Stimulated activated CD4-positive, alpha-beta T cell treated with anti-CD3 and anti-CD28 coated beads, Interleukin-2, amount 100 ng/mL, for 24 hours (primary cell): ENCODE results near the gene EDA.

ENCODE experiments used
- DNase-seq, 2 donors: peaks; one replicate each; pipeline ENCODE4 v3.0.0-alpha.2; 2020

EDA gene

DNA sequence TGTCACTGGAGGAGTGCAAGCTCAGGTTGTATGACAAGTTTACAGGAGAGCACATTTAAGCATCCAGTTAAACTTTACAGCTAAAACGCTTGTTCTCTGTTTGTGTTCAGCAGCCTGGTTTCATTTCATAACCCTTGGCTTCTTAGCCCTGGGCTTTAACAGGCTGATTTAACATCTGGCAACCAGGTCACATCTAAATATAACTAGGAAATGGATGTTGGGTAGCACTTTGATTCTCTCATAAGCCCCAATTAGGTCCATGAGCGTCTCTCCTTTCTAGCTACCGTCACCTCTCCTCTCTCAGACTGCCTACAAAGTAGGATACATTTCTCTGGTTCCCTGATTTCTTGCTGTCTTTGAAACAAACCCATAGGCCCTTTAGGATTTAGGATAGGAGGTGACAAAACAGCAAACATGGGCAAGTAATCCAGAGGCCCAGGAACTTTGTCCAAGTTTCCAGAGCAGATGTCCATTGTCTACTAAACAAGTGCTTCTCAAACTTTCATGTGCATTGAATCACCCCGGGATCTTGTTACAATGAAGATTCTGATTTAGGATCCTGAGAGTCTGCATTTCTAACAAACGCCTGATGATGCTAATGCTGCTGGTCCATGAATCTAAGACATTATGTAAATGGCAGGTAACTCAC, 468.8 kb downstream of the EDA start:
- no peak for DNase-seq

DNA sequence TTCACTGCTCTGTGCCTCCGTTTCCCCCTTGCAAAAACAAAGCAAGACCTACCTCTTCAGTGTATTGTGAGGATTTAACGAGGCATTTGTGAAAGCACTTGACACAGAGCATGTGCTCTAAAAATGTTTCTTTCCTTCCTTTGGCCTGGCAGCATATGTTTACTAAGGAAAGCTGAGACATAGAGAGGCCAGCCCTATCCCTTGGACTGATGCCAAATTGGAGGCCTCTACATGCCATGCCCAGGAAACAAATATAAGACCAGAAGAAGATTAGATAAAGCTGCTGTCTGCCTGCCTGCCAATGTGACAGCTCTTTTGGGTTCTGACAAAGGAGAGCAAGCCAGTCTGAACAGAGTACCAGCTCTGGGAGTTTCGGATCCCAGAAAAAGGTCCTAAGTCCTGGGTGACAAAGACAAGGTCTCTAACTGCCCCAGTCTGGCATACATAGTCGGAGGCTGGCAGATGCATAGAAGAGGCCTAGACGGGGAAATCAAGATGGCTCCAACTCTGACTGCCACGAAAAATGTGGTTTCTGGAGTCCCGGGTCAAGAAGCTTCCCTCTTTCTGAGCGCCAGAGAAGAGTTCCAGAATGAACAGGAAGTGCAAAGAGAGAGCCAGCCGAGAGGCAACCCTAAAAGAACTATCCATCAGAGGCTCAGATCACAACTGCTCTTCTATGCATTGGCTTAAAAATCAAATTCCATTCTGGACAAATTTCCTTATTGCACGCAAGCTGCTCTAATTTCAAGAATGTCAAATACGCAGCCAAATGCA, 472.1 kb downstream of the EDA start:
- DNase-seq: no peak

DNA sequence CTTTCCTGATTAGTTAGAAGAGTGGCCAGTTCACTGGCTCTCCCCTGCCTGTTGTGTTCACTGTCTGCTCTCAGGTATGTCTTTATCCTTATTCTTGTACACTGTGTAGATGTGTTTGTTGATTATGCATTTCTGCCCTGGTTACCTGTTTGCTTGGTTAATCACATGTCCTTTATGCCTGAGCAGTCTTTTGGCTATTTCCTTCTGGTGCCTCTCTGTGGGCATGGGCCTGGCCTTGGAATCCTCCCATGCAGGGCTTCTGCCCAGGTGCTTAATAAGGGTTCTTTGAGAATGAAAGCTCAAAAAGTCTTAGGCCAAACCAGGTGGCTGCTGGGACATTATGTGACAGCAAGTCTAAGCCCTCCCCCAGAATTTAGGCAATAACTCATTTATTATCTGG, 472.8 kb downstream of the EDA start:
- no peak for DNase-seq
